Lower leg skin (tissue), 4 donors: ENCODE measurements around the gene NEGR1. TPM values are rescaled to one million over a fixed set of nuclear protein-coding genes. Genes with fewer than 3 reads are reported as not detected.

Experiments
- DNase-seq, 2 donors: peaks; one replicate each; pipeline ENCODE4 v3.0.0-alpha.2; 2019; ENCODE audit warnings: low spot score in 2 of 2
- H3K4me3 ChIP-seq: fragments of 200-600 bp; sonication (generic); 2 replicates; pipeline ENCODE4 v1.5.1; 2017; ENCODE audit warnings: mild to moderate bottlenecking, low read depth; ENCODE audit not compliant: poor library complexity, severe bottlenecking
- POLR2A ChIP-seq, 2 donors: fragments of 450-650 bp; IDR thresholded peaks; one replicate each; pipeline ENCODE4 v1.6.1; 2016 to 2017; ENCODE audit warnings: antibody characterized with exemption in 2 of 2, mild to moderate bottlenecking in 1 of 2, moderate library complexity in 1 of 2
- WGBS, 2 donors: methylation state at CpG; one replicate each; pipeline ENCODE4 v1.1.5; 2018; 5-methylcytosine and 5-hydroxymethylcytosine counted together
- intact Hi-C: fragments of 100-400 bp; cut with DNase I; formaldehyde crosslinking; loops from one replicate; pipeline ENCODE4 v1.15.0; 2023; ENCODE audit warnings: low total_unique reads
- total RNA-seq, 4 donors: library from RNA; depleted of rRNA; stranded (reverse); fragments of >200 nt; gene quantifications; one replicate each; pipeline ENCODE4 v1.1.0, GENCODE V29; 2016
- TF ChIP-seq, protein P1 (sequence below), 3 donors: fragments of 450-650 bp; IDR thresholded peaks; one replicate each; pipeline ENCODE4 v1.5.1; 2016; ENCODE audit warnings: antibody characterized with exemption in 3 of 3, mild to moderate bottlenecking in 3 of 3, moderate library complexity in 2 of 3

The NEGR1 gene
- total RNA-seq, 4 donors from 2014 or later, result 4.1 to 13.6 (median 6.0) TPM

DNA sequence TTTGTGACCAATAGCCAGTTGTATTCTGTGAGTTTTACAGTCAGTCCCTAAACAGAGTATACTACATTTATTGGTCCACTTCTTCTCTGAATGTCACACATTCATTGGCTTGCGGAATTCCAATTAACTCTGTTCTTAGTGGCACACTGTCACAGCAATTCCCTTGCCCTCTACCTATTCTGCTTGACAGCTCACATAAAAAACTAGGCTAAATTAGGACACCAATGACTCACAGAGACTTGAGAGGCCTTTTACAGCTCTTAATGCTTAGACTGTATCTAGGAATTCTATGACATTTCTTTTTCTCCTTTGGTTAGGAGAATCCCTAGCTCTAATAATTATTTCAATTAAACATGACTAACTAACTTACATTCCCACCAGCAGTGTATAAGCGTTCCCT is 104.1 kb downstream of the NEGR1 start:
- TF ChIP-seq POLR2A (IDR thresholded peaks at IDR 0.05), result no peak
- TF ChIP-seq, protein P1, sequence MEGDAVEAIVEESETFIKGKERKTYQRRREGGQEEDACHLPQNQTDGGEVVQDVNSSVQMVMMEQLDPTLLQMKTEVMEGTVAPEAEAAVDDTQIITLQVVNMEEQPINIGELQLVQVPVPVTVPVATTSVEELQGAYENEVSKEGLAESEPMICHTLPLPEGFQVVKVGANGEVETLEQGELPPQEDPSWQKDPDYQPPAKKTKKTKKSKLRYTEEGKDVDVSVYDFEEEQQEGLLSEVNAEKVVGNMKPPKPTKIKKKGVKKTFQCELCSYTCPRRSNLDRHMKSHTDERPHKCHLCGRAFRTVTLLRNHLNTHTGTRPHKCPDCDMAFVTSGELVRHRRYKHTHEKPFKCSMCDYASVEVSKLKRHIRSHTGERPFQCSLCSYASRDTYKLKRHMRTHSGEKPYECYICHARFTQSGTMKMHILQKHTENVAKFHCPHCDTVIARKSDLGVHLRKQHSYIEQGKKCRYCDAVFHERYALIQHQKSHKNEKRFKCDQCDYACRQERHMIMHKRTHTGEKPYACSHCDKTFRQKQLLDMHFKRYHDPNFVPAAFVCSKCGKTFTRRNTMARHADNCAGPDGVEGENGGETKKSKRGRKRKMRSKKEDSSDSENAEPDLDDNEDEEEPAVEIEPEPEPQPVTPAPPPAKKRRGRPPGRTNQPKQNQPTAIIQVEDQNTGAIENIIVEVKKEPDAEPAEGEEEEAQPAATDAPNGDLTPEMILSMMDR (IDR thresholded peaks at IDR 0.05), result no peak
- intact Hi-C loops, result no loop called here
- 84 to 88% methylated on average over 2 of the region's 2 CpGs for WGBS, 2 donors
- DNase-seq, result no peak
- H3K4me3 ChIP-seq, result no peak overlapping the region

DNA sequence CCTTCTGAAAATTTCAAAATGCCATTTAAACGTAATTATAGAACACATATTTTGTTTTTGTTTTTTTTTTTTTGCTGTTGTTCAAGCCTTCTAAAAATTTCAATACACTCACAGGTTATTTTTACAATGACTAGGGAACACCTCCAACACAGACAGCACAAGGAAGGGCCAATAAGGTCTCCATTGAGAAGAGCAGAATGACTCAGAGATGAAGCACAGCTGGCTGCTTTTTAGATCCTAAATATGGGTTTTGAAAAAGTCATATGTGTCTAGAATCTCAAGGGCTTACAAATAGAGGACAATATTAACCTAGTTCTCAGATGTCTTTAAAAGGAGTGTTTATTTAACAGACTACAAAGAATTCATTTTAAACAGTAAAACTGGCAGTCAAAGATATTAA is 104.6 kb downstream of the NEGR1 start:
- intact Hi-C loops, result no loop called here
- DNase-seq, result no peak
- no peak overlapping the region for H3K4me3 ChIP-seq
- 83 to 88% methylated on average over 1 of the region's 1 CpG for WGBS, 2 donors
- TF ChIP-seq, protein P1 (IDR thresholded peaks at IDR 0.05), result no peak
- no peak for TF ChIP-seq POLR2A (IDR thresholded peaks at IDR 0.05)

DNA sequence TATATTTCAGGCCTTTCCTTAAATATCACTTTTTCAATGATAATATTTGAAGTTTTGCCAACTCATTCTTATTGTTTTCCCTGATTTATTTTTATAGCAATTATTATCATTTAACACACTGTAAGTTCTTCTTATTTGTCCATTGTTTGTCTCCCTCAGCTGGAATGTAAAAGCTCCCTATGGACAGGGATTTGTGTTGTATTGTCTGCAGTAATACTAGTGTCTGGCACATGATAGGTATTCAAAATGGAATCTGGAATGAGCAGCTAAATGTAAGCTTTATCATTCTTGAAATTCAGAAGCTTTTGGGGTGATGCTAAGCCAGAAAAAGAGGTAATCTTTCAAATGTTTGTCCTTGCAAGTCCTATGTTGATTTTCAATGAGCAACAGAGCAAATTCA is 112.1 kb downstream of the NEGR1 start:
- no peak for DNase-seq
- TF ChIP-seq, protein P1 (IDR thresholded peaks at IDR 0.05), result no peak
- TF ChIP-seq POLR2A (IDR thresholded peaks at IDR 0.05), result no peak

DNA sequence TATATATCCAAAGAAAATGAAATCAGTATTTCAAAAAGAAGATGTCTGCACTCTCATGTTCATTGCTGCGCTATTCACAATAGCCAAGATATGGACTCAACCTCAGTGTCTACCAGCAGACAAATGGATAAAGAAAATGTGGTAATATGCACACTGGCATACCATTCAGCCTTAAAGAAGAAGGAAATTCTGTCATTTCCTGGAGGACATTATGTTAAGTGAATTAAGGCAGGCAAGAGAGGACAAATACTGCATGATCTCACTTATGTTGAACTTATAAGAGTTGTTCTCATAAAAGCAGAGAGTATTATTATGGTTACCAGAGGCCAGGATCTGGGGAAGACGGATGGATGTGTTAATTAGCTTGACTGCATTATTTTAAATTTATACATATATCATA is 115.9 kb downstream of the NEGR1 start:
- DNase-seq, result no peak
- intact Hi-C loops, result no loop called here
- no peak overlapping the region for H3K4me3 ChIP-seq
- no peak for TF ChIP-seq POLR2A (IDR thresholded peaks at IDR 0.05)
- TF ChIP-seq, protein P1 (IDR thresholded peaks at IDR 0.05), result no peak
- 89% methylated on average over 2 of the region's 2 CpGs for WGBS, 2 donors

More for the DNA sequence above, 112.1 kb downstream of the NEGR1 start:
- intact Hi-C loops, result no loop called here
- H3K4me3 ChIP-seq, result no peak overlapping the region

DNA sequence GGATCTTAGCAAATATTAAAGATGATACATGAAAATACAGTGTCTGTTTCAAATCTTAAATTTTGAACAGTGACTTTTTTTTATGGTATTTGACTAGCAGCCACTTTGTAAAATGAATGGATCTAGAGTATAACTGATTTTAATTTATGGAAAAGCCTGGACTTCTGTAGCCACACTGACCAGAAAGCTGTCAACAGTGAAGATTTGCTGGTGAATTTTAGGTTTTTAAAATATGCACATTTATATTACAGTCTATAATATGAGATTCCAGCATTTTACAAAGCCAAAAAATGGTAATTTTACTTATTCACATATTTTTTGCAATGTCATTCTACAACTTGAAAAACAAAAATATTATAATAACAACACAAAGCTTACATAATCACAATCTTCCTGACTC is 131.8 kb downstream of the NEGR1 start:
- intact Hi-C loops, result no loop called here
- no peak overlapping the region for H3K4me3 ChIP-seq
- TF ChIP-seq POLR2A (IDR thresholded peaks at IDR 0.05), result no peak
- TF ChIP-seq, protein P1 (IDR thresholded peaks at IDR 0.05), result no peak
- no peak for DNase-seq

DNA sequence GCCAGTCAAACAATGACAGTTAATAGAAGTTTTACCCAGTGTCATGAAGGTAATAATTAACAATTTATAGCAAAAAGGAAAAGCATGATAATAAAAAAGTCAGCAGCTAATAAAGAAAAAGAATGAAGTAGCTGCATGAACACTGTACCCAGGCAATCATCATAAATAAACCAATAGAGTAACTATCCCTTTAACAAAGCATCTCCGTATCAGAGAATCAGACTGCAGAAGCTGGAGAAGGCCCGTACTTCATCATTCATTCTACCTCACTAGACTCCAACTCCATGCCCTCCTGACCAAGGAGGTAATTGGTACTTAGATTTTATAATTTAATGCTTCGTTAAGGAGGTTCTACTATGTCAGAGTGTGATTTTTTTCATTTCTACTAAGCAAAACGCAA is 140.5 kb downstream of the NEGR1 start:
- intact Hi-C loops, result no loop called here
- 86 to 87% methylated on average over 4 of the region's 4 CpGs for WGBS, 2 donors
- TF ChIP-seq, protein P1 (IDR thresholded peaks at IDR 0.05), result no peak
- TF ChIP-seq POLR2A (IDR thresholded peaks at IDR 0.05), result no peak
- H3K4me3 ChIP-seq, result no peak overlapping the region
- no peak for DNase-seq
